HG02571 (cell line): ENCODE results near the gene CACNA1C.

Experiments
- ATAC-seq: cut with Tn5 transposase; IDR thresholded peaks from one replicate; pipeline ENCODE4 v1.9.1; 2021; ENCODE audit warnings: mild to moderate bottlenecking, moderate library complexity; ENCODE audit not compliant: unreplicated experiment

The CACNA1C gene

DNA sequence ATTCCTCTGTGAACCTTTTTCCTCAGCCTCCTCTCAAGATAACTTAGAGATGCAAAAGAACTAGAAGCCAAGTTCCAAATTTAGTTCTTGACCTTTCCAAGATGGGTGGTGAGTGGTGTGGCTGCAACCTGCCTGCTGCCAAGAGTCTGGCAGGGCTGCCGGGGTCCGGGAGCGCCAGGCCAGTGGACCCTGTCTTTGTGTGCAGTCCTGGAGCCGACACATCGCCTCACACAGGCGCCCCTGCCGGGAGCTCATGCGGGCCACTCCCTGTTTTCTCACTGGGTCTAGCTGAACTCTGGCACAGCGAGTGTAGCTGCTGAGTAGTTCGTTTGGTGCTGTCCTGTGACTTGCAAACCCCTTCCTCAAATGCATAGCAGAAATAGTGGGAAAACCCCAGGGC lies 84.9 kb downstream of the CACNA1C start:
- no peak for ATAC-seq

- ATAC-seq: no peak
These were observed 85.5 kb downstream of the CACNA1C start for GRCh38 chr12:2138294-2138693.

GRCh38 chr12:2138871-2139308 lies 86.1 kb downstream of the CACNA1C start:
- ATAC-seq: no peak

- ATAC-seq: no peak
These were observed 86.9 kb downstream of the CACNA1C start for GRCh38 chr12:2139651-2140050.

DNA sequence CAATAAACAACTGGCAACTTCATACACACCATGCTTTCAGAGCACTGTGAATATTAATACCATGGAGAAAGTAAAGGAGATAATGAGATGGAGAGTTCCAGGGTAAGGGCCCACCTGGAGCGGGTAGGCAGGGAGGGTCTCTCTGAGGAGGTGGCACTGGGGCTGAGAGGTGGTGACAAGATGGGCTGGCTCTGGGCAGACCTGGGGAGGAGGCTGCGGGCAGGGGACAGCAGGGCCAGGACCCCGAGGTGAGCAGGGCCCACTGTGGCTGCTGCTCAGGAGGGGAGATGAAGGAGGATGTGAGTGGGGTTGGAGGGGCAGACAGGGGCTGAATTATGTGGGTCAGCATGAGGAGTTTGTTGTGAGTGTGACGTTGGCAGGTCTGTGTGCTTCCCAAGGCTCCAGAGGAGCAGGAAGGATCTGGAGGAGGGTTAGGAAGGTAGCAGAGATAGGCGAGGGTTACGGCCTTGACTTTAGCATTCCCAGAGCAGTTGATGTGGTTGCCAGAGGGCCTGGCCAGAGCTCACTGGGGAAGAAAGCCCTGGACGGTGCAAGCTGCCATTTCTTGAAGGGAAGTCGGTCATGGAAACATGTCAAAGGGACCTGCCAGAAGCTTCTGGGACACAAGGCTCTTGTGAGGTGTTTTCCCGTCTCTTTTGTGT lies 88.2 kb downstream of the CACNA1C start:
- no peak for ATAC-seq

DNA sequence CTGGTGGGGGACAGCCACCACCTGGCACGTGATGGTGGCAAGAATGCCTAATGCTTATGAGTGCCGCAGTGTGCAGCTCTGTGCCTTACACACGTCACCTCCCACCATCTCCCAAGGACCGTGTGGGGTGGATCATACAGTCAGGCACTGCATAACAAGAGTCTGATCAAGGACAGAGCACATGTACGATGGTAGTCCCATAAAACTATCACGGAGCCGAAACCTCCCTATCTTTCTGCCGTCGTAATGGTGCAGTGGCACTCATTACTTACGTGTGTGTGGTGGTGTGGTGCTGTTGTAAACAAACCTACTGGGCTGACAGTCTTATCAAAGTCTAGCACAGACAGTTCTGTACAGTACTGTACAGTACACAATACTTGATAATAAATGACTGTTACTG lies 89.3 kb downstream of the CACNA1C start:
- no peak for ATAC-seq

DNA sequence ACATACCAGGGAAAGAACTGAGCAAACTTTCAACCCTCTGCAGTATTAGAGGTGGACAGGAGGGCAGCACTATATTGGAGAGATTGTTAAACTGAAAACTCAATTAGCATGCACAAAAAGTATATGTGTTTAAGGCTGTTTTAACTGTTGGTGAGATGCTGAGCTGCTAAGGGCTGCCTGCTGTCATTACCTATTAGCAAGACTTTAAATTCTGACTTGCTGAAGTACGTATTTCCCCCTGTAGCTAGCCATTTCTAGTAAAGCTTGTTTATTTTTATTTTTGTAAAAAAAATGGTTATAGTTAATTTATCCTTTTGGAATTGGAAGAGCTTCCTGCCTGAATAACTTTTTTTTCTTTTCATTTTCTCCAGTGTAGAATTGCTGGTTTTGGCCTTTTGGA lies 92.2 kb downstream of the CACNA1C start:
- no peak for ATAC-seq

DNA sequence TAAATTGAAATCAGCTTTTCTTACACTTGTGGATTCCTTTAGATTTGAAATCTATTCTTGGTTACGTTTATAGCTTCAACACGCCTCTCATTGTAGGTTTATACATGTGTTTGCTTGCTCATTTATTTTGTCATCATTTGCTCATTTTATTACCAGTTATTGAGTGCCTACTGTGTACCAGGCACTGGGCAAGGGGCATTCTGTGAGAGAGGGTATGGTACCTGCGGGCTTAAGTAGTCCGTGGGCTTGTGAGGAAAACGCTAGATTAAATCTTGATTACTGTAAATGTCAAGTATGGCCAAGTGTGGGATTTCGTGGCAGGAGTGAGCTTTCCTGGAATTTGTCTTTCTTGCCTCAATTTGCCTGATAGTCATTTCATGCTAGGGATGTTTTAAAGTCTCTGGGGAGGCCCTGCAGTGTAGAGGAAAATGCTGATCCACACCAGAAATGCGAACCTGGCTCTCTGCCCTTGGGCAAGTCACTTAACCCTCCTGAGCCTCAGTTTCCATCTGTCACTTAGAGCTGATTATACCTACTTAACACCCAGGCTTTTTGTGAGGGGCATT lies 92.7 kb downstream of the CACNA1C start:
- ATAC-seq: no peak

DNA sequence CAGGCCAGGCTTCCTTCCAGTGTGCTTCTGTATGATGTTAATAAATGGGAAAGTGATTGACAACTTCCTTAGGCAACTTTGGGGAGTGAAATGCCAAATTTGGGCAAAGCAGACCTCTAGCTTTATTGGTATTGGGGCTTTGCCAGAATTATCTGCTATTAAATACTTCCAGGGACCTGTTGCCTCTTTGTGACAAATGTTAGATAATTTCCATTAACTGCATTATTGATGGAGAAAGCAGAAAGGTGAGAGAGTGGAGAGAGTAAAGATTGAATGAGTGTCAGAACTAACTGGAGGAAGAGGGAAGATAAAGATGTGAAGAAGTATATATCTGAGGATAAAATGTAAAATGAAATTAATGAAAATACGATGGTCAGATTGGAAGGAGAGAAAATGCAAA lies 94.5 kb downstream of the CACNA1C start:
- ATAC-seq: no peak

DNA sequence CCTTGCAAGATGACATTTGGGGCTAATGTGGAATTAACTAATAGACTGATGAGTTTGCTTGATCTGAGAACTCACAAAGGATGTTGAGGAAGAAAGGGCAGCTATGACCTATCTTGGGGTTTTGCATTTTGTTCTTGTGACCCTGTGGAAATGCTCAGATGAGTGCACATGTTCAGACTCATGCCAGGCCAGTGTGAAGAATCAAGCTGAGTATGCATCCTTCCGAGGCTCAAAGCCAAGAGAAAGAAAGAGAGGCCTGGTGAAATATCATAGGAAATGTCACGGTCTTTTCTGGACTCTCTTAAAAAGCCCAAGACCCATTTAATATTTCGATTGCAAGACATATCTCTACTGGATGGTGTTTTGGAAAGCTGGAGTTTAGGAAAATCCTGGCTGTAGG lies 96.3 kb downstream of the CACNA1C start:
- ATAC-seq: no peak

DNA sequence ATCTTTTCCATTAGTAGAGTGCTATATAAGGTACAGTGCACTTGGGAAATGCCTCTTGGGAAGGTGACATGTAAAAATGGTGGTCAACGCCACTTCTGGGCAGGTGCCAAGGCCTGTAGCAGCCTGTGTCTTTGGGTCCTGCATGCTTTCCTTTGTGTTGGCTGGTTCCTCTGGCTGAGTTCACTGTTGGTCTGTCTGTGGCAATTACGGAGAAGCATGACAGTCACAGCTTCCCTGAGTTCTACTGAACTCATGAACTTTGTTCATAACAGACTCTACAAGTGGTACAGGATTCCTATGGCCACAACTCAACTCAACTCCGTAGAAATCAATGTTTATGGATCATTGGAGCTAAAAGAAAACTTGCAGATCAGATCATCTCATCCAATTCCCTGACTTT lies 98.0 kb downstream of the CACNA1C start:
- ATAC-seq: no peak

GRCh38 chr12:2151391-2151790 lies 98.6 kb downstream of the CACNA1C start:
- ATAC-seq: no peak

DNA sequence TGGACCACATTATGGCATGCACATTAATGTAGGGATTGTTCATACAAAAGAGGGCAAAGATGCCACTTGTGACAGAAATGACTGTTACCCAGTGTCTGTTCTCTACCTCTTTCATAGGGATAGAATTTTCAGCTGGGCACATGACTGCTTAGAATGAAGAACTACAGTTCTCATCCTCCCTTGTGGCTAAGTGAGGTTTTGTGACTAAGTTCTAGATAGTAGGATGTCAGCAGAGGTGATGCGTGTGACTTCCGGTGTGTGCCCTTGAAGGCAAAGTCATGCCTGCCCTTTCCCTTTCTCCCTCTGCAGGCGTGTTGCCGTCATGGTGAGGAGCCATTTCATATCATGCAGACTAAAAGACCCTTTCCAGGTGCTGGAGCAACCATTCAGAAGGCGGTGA lies 99.3 kb downstream of the CACNA1C start:
- no peak for ATAC-seq

GRCh38 chr12:2154050-2154449 lies 101.3 kb downstream of the CACNA1C start:
- ATAC-seq: no peak

- ATAC-seq: no peak
These were observed 101.7 kb downstream of the CACNA1C start for GRCh38 chr12:2154521-2154920.

DNA sequence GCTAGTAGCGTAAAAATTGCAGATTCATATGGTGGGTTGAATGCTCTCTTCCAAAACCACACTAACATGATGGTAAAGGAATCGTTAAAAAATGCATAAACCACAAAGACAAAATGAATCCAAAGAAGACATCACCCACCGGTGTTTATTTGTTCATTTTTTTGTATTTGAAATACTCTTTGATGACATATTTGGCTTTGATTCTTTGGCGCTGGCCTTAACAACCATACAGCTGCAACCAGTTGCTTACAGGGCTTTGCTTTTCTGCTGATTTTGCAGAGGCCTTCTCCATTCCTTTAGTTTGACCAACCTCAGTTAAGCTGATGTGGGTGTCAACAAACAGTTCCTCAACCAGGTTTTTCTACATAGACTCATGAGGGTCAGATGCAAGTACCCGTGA lies 103.5 kb downstream of the CACNA1C start:
- ATAC-seq: no peak

- no peak for ATAC-seq
These were observed 107.3 kb downstream of the CACNA1C start for GRCh38 chr12:2160043-2160442.

- ATAC-seq: no peak
These were observed 108.7 kb downstream of the CACNA1C start for GRCh38 chr12:2161473-2161872.

- ATAC-seq: no peak
These were observed 110.6 kb downstream of the CACNA1C start for GRCh38 chr12:2163177-2163941.

DNA sequence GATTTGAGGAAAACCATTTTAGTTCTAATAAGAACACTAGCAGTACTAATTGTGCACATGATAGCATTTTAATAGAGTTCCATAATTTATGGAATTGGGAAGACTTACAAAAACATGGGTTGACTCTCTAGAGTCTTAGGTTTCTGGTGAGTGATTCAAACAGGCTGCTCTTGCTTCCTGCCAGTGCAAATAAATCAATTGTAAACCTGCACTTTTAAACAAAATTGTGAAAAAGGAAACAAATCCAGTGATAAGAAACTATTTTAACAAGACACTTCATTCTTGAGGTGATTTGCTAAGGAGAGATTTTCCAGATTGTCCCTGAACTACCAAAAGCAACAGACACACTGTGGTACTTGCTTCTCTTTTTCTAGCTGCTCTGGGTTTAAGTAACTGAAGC lies 112.2 kb downstream of the CACNA1C start:
- ATAC-seq: no peak

DNA sequence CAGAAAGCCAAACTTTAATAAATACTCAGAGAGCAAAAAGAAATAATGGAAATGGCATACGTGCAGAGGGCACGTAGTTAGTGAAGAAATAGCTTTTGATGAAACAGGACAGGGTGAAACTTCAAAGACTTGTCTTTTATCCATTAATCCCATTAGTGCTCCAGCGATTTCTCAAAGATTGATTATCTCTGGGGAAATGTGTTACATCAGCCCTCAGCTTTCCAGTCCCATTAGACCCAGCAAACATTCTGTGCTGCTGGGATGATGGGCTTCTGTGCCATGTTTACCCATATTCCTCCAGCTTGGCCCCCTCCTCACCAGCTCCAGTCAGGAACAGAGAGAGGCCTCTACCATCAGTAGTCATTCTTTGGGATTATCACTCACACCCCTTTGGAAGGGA lies 113.1 kb downstream of the CACNA1C start:
- ATAC-seq: no peak

DNA sequence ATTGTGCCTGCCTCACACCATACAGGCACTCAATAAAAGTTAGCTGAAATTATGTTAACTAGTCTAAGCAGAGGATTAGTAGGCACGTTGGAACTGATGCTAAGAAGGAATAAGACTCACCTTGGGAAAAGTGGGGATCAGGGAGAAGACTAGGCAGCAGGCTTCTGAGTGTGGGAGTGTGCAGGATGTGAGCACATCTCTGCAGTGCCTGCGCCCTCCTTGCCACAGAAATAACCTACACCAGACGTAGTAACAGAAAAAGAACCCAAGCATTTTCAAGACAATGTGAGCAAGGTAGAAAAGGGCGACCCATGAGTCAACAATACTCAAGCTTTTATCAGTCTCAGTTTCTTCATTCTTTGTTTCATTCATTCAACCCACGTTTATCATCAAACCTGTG lies 113.9 kb downstream of the CACNA1C start:
- no peak for ATAC-seq
